Kidney glomerular epithelial cell (primary cell): ENCODE results near the gene PCF11.
"Not testable (repeated sequence)": the region's sequence is repeated elsewhere in the genome, so short reads cannot be mapped to it uniquely, and the experiment has no call there.

Source experiments
- DNase-seq: peaks from one replicate; lab custom pipeline; 2025; lab: John Stamatoyannopoulos, UW

The PCF11 gene

DNA sequence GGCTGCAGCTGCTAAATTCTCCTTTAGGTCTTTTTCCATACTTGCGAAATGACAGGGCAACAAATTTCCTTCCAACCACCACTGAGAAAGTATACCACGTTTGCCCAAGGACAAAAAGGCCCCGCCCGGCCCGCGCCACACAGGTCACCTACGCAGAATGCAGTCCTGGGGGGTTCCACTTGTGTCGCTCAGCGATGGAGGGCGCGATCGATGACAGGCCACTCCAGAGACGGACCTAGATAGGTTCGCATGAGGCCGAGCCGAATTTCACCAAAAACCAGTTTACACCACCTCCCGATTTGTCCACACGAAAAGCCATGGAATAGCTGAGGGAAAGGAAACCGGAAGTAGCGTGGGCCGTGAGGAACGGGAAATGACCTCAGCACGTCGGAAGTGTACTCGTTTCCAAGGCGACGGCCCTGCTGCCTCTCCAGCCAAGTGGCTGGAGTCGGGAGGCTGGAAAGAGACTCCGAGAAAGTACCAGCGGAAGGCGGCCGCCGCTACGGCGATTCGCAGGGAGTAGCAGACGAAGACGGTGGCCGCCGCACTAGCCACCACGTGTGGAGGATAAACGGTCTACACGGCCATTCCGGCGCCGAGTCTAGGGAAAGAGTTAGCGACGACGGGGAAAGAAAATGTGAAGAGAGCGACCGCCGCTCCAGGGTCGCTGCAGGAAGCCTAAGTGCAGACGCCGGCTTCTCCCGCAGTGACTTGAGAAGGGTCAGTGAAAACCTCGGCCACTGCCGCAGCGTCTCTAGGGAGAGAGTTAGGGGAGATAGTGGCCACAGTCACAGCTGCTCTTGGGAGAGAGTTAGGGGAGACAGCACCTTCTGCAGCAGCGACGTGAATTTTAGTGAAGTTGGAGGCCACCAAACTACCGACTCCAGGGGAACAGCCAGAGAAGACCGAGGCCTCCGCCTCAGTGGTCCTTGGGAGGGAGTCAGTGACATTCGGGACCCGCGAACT lies 36.7 kb downstream of the PCF11 start, which contains the start of gene ANKRD42:
TSS of gene ANKRD42 (plus strand) at position 398 of the 966 bp plus-strand sequence. CDS start 959 bp downstream, outside the sequence.
- DNase-seq, result peak; percentile 92

GRCh38 chr11:83194281-83195142 lies 37.6 kb downstream of the PCF11 start:
- peak; percentile 60 for DNase-seq

DNA sequence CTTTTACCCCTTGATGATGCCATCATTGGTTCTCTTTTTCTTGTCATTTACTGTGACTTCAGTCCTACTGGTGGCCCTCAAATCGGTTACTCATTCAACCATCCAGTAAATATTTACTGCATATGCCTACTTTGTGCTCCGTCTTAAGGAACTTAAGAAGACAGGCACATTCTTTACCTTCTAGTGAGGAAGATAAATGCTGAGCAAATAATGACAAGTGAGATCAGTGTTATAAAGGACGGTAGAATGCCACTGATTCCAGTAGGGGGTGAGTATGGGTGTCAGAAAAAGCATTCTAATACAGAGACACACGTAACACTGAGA lies 38.2 kb downstream of the PCF11 start:
- no peak for DNase-seq

- no peak for DNase-seq
Observed at GRCh38 chr11:83195649-83196048, 38.7 kb downstream of the PCF11 start.

DNA sequence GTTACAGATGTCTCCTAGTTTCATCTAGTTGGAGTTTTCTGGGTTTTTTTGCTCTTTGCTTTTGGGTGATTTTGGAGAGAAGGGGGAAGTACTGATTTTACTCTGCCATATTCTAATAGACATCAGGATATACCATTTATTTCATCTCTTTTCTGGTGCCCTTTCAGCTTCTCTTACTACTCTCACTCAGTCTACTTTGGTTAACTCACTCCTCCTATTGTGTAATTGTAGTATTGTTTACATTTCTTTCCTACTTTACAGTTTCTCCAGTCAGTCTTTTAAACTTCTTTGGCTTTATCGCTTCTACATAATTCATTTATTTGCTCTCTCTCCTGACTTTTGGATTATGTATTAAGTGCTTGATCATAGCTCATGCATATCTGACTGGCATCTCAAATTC lies 43.1 kb downstream of the PCF11 start:
- no peak for DNase-seq

DNA sequence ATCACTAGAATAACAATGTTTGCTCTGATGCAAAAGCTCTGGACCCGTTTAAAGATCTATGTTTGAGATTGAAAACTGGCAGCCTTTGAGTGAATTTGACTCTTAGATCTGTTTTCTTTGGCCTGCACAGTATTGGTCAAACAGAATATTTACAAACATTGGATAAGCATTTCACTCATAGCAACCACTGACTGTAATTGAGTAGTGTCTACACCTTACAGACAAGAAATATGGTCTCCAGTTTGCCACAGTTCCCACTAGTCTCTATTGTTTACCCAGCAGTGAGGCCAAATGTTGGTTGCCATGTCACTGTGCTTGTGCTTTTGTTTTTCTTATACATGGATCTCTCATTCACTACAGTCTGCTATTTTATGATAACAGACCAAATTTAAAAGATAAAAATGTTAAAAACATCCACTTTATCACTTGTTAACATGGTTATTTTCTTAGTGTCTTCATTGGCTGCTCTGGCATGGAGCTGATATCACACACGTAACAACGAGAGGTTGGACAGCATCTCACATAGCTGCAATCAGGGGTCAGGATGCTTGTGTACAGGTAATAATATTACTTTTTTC lies 48.8 kb downstream of the PCF11 start:
- no peak for DNase-seq

DNA sequence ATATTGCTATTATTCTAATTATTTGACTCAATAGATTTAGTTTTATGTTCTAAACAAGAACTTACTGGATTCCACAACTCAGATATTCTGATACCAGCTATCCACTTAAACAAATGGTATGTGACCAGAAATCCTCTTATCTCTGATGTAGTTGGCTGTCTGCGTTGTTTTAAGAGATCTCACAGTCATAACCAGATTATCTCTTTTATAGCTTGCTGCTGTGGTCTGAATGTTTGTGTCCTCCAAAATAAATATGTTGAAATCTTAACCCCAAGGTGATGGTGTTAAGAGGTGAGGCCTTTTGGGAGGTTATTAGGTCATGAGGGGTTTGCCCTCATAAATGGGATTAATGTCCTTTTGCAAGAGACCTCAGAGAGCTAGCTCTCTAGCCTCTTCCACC lies 49.3 kb downstream of the PCF11 start:
- DNase-seq, result no peak

- not testable (repeated sequence) for DNase-seq
Observed at GRCh38 chr11:83206771-83207382, 49.9 kb downstream of the PCF11 start.

DNA sequence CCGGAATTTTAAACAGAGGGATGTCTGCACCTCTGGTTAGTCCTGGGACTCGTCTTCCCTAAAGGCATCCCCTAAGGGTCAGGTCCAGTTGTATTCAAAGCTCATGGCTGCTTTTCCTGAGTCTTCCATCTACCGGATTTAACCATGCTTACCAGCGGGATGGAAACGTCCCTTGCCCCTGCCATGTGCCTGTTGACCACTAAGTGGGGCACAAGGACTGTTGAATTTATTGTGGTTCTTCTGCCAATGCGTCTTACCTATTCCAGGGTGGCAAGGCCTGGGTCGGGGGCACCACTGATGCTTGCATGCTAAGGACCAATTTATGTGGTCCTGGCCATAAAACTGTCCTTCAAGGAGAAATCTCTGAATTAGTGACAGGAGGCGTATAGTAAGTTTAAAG lies 62.2 kb downstream of the PCF11 start:
- no peak for DNase-seq

- DNase-seq, result no peak
Observed at GRCh38 chr11:83220260-83220659, 63.3 kb downstream of the PCF11 start.

DNA sequence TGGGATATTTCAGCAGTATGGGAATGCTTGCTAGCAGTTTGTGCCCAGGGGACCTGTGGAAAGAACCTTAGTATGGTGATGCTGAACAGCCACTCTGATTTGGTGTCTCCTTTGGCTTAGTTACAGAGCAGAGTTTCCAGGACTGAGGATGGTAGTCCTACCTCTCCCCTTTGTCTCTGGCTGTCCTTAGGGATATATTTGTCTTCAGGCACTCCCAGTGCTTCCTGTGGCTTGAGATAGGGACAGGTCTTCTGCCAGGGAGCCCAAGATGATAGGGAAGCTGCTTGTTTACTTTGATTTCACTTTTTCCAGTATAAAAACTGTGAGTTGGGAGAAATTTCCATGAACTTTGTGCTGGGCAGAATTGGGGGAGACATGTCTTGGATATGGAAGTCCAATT lies 64.8 kb downstream of the PCF11 start:
- DNase-seq, result no peak

- DNase-seq, result no peak
Observed at GRCh38 chr11:83222499-83222898, 65.6 kb downstream of the PCF11 start.

DNA sequence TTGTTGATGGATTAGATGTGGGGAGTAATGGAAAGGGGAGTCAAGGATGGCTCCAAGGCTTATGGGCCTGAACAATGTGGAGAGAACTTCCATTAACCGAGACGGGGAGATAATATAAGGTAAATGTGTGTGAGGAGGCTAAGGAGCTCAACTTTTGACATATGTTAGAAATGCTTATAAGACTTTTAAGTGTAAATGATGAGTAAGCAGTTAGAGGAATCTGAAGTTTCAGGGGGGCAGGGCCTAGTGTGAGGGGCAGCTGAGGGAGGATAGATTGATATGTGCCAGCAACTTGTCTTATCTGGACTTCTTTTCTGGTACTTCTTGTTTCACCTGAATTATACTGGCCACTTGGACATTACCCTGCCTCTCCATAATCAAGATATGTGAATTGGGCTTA lies 66.5 kb downstream of the PCF11 start:
- no peak for DNase-seq

DNA sequence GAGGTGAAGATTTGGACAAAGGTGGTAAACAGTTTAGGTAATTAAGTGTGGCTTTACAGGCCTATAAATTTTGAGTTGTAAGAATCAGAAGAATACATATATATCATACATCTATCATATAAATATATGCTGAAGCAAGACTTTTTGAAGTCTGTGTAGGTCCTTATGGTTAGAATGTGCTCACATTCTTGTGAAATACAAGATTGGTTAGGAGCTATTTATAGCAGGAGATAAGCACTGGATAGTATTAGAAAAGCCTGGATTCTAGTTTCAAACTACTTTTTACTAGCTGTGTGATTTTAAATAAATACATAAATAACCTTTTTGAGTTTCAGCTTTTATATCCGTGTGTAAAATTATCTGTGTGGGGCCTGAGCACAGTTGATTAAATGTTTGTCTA lies 78.9 kb downstream of the PCF11 start:
- DNase-seq, result no peak
